ENCODE results near the gene KIAA0753. TPM values are rescaled to one million over a fixed set of nuclear protein-coding genes. Genes with fewer than 3 reads are reported as not detected.

KIAA0753 gene
- total RNA-seq, 2 donors from 2014 or later, result 37.2 to 50.1 TPM

- no peak for TF ChIP-seq CTCF (conservative IDR thresholded peaks at IDR 0.05)
- WGBS, 2 experiments (ENCODE audit: insufficient coverage in 1 of 2, insufficient read length in 1 of 2), result 88 to 90% methylated on average over 2 to 5 of the region's 5 CpGs
- Mint-ChIP-seq H3K36me3 (ENCODE audit: low read depth) (no peaks in the 10 kb centered on the region), H3K4me3 (no peak overlapping the region), H3K27me3 (ENCODE audit: insufficient read depth) (peaks cover 3% of the 10 kb centered on the region), H3K9me3 (no peaks in the 10 kb centered on the region), H3K27ac (no peak overlapping the region), H3K4me1 (no peaks in the 10 kb centered on the region)
- Histone ChIP-seq H3K27ac (ENCODE audit: low read depth, low read length) (no peak overlapping the region), H3K4me1 (ENCODE audit: control insufficient read depth, insufficient read depth, low read length) (no peaks in the 10 kb centered on the region), H3K9ac (ENCODE audit: extremely low read depth, low read length, poor library complexity, severe bottlenecking) (no peak overlapping the region), H3K4me3 (ENCODE audit: low read length) (no peak overlapping the region), H3K27me3 (ENCODE audit: control insufficient read depth, insufficient read depth, low read length, poor library complexity, severe bottlenecking) (no peaks in the 10 kb centered on the region), H3K36me3 (ENCODE audit: control insufficient read depth, insufficient read depth, low read length) (no peaks in the 10 kb centered on the region), H3K9me3 (ENCODE audit: control insufficient read depth, low read length) (no peaks in the 10 kb centered on the region)
- no peak for DNase-seq
Measured at GRCh38 chr17:6548034-6548433, 92.5 kb downstream of the KIAA0753 start.

GRCh38 chr17:6547336-6547735, 93.2 kb downstream of the KIAA0753 start:
- TF ChIP-seq CTCF (conservative IDR thresholded peaks at IDR 0.05), result no peak
- Mint-ChIP-seq H3K4me3 (no peak overlapping the region), H3K27me3 (ENCODE audit: insufficient read depth) (peaks cover under 1% of the 10 kb centered on the region), H3K36me3 (ENCODE audit: low read depth) (no peaks in the 10 kb centered on the region), H3K27ac (no peak overlapping the region), H3K9me3 (no peaks in the 10 kb centered on the region), H3K4me1 (no peaks in the 10 kb centered on the region)
- WGBS, 2 experiments (ENCODE audit: insufficient coverage in 1 of 2, insufficient read length in 1 of 2), result 85 to 92% methylated on average over 2 to 6 of the region's 6 CpGs
- Histone ChIP-seq H3K4me1 (ENCODE audit: control insufficient read depth, insufficient read depth, low read length) (no peaks in the 10 kb centered on the region), H3K9ac (ENCODE audit: extremely low read depth, low read length, poor library complexity, severe bottlenecking) (no peak overlapping the region), H3K27me3 (ENCODE audit: control insufficient read depth, insufficient read depth, low read length, poor library complexity, severe bottlenecking) (no peaks in the 10 kb centered on the region), H3K27ac (ENCODE audit: low read depth, low read length) (no peak overlapping the region), H3K36me3 (ENCODE audit: control insufficient read depth, insufficient read depth, low read length) (no peaks in the 10 kb centered on the region), H3K9me3 (ENCODE audit: control insufficient read depth, low read length) (no peaks in the 10 kb centered on the region), H3K4me3 (ENCODE audit: low read length) (no peak overlapping the region)
- DNase-seq, result no peak

- H3K9ac ChIP-seq (ENCODE audit: extremely low read depth, low read length, poor library complexity, severe bottlenecking), result no peak overlapping the region
- no peaks in the 10 kb centered on the region for H3K4me1 ChIP-seq (ENCODE audit: control insufficient read depth, insufficient read depth, low read length)
- no peaks in the 10 kb centered on the region for H3K9me3 ChIP-seq (ENCODE audit: control insufficient read depth, low read length)
- TF ChIP-seq CTCF (conservative IDR thresholded peaks at IDR 0.05), result no peak
- H3K9me3 Mint-ChIP-seq, result no peaks in the 10 kb centered on the region
- no peaks in the 10 kb centered on the region for H3K36me3 Mint-ChIP-seq (ENCODE audit: low read depth)
- H3K27ac Mint-ChIP-seq, result no peak overlapping the region
- no peak overlapping the region for H3K27ac ChIP-seq (ENCODE audit: low read depth, low read length)
- H3K4me1 Mint-ChIP-seq, result no peaks in the 10 kb centered on the region
- H3K36me3 ChIP-seq (ENCODE audit: control insufficient read depth, insufficient read depth, low read length), result no peaks in the 10 kb centered on the region
- H3K4me3 ChIP-seq (ENCODE audit: low read length), result no peak overlapping the region
- no peaks in the 10 kb centered on the region for H3K27me3 Mint-ChIP-seq (ENCODE audit: insufficient read depth)
- DNase-seq, result no peak
- 89 to 93% methylated on average over 9 to 10 of the region's 10 CpGs for WGBS, 2 experiments (ENCODE audit: insufficient coverage in 1 of 2, insufficient read length in 1 of 2)
- H3K27me3 ChIP-seq (ENCODE audit: control insufficient read depth, insufficient read depth, low read length, poor library complexity, severe bottlenecking), result no peaks in the 10 kb centered on the region
- no peak overlapping the region for H3K4me3 Mint-ChIP-seq
Measured at GRCh38 chr17:6546069-6546718, 94.3 kb downstream of the KIAA0753 start.

Data from endodermal cell (in vitro differentiated cells).